Activated gamma-delta T cell treated with anti-CD3 and anti-CD28 coated beads, Interleukin-2, amount 50 U/mL, for 16 hours (primary cell): Measurements from ENCODE around the gene MAML2.
"Not testable (repeated sequence)": the region's sequence is repeated elsewhere in the genome, so short reads cannot be mapped to it uniquely, and the experiment has no call there.

Experiments
- DNase-seq: peaks from one replicate; pipeline ENCODE4 v3.0.0-alpha.2; 2020; ENCODE audit warnings: low read depth

The MAML2 gene

GRCh38 chr11:96185220-96185768, 157.7 kb downstream of the MAML2 start:
- DNase-seq = no peak

DNA sequence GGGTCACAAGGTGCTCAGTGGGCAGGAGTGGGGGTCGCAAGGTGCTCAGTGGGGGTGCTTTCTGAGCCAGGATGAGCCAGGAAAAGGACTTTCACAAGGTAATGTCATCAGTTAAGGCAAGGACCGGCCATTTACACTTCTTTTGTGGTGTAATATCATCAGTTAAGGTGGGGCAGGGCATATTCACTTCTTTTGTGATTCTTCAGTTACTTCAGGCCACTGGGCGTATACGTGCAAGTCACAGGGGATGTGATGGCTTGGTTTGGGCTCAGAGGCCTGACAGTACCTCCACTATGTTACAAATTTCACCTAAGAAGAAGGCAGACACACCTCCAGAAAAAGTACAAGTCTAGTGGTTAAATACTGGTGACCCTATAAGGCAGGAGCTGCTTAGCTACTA, 162.1 kb downstream of the MAML2 start:
- not testable (repeated sequence) for DNase-seq

- no peak for DNase-seq
Observed at GRCh38 chr11:96180341-96180740, 162.7 kb downstream of the MAML2 start.

DNA sequence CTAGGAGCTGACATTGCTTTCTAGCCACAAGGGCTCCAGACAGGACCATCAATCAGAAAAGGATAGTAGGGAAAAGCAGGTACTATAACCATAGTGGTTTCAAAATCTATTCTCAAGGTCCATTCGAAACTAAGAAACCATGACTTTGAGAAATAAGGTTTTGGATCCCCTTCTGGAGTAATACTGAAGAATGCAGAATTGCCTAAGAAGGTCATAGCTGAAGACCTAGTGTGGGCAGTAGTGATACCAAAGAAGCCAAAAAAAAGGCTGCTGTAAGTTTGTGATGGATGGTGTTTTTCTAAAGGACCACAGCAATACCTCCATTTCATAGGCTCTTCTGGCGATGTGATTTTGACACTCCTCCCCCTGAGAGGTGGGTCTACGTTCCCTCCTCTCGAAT, 163.1 kb downstream of the MAML2 start:
- DNase-seq = no peak

GRCh38 chr11:96178887-96179279, 164.1 kb downstream of the MAML2 start:
- DNase-seq = no peak

DNA sequence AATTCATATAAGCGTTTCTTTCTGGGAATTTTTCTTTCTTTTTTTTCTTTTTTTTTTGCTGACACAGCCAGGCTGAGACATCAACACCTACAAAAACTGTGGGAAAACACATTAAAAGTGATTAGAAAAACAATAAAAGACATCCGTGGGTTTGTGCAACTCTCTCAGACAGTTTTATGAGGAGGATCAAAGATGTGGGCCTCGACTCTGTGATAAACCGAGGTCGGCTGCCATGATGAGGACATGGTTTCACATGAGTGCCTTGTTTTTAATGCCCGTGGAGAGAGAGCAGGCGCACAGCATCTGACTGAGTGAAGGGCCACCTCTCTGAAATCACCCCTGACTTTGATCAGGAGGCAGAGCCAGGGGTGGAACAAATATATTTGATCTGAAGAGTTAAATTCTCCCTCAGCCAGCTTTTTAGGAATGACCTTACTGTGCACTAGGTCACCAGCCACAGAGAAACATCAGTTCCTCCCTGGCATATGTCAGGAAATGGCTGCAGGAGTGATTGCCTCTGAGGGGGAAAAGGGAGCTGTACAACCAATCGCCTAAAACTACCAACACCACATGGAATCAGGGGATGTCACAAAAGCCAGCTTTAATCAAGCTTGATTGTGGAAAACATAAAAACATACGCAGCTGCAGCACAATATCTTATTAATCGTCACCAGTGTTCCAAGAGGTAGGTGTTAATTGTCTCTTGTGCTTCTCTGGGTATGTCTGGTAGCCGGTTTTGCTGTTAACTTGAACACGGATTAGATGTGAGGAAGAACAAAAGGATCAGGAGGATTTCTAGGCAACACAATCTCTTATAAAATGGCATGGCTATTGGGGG, 164.7 kb downstream of the MAML2 start:
- no peak for DNase-seq

- DNase-seq = no peak
Observed at GRCh38 chr11:96177146-96177545, 165.8 kb downstream of the MAML2 start.

- DNase-seq = no peak
Observed at GRCh38 chr11:96173906-96174305, 169.1 kb downstream of the MAML2 start.

- DNase-seq = no peak
Observed at GRCh38 chr11:96173422-96173821, 169.6 kb downstream of the MAML2 start.

DNA sequence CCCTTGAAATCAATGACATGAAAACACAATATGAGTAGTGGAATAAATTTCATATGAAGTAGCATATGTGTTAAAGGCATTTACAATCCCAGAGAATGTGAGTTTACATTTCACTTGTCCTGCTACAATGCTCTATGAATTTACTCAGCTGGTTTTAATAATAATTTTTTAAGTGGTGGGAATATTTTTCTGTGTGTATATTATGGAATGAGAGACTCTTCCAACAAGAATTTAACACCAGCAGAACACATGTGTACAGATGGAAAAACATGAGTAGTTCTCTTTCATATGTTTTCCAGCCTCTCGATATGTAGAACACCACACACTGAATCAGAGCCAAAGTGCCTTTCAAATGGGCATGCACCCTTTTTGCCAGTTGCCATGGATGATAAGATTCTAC, 170.4 kb downstream of the MAML2 start:
- DNase-seq = no peak

- DNase-seq = no peak
Observed at GRCh38 chr11:96169250-96169649, 173.7 kb downstream of the MAML2 start.

GRCh38 chr11:96168623-96169022, 174.4 kb downstream of the MAML2 start:
- no peak for DNase-seq

DNA sequence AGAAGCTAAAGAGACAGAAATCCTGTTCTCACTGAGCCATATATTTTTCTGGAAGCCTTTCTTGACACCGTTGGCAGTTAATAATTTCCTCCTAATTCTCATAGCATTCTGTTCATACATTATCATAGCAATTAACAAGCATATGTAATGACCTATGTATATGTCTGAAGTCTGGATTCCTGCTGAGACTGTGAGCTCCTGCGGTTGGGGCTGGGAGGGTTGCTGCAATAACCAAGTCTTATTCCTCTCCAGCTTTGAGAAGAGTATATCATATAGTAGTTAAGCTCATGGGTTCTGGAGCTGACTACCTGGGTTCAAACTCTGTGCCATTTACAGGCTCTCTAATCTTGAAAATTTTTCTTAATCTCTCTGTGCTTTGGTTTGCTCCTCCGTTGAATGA, 175.2 kb downstream of the MAML2 start:
- DNase-seq = no peak

- DNase-seq = no peak
Observed at GRCh38 chr11:96167203-96167758, 175.7 kb downstream of the MAML2 start.

- DNase-seq = no peak
Observed at GRCh38 chr11:96162816-96163499, 180.0 kb downstream of the MAML2 start.

DNA sequence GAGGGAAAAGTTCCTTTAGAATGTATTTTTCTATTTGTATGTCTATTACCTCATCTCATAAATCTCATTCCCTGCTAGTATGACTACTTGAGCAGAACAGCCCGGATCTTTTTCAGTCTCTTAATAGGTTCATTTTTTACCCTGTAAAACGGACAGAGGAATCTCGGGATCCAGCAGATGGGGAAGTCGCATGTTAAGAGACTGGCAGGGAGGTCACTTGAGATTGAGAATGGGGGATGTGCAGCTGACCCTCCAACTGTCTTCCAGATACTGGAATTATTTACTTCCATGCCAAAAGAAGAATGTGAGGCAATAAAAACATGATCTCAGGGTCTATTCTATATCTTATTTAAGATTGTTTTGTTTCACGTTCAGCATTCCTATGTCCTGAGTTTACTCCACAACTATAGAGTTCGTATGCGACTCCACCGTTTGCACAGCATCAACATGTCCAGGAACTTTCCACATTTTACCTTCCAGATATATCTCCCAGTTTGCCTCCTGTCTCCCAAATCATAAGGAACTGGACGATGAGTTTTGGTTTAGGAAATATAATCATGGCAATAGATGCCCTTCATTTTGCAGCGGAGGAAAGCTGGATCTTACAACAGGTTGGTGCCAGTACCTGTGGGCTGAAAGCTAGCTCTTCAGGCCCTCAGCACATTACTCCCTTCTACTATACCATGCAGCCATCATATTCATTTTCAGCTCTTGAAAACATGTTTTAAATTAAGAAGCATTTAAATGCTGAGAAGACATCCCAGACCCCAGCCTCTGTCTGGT, 181.5 kb downstream of the MAML2 start:
- DNase-seq = no peak

DNA sequence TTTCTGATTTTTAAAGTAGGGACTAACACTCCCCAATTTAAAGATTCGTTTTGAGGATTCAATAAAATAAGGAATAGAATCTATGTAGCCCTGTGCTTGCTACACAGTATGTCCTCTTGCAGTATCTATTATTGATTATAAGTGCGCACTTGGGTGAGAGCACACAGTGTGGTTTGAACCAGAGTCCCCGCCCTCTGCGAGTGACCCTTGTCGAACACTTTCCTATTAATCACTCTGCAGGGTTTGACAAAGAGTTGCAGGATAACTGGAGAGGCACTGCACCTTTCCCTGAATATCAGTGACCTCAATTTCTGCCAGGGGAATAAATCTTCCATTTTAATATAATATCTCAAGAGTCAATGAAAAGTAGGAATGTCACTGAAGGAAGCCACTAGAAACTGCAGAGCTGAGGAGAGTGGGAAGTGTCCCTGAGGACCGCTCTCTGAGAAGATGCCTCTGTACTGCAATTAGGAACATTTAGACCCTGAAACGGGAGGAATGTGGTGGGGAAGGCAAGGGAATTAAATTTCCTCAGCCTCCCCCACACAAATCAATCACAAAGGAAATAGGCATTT, 182.2 kb downstream of the MAML2 start:
- DNase-seq = no peak

- no peak for DNase-seq
Observed at GRCh38 chr11:96159968-96160367, 183.0 kb downstream of the MAML2 start.

GRCh38 chr11:96158126-96158525, 184.9 kb downstream of the MAML2 start:
- no peak for DNase-seq

DNA sequence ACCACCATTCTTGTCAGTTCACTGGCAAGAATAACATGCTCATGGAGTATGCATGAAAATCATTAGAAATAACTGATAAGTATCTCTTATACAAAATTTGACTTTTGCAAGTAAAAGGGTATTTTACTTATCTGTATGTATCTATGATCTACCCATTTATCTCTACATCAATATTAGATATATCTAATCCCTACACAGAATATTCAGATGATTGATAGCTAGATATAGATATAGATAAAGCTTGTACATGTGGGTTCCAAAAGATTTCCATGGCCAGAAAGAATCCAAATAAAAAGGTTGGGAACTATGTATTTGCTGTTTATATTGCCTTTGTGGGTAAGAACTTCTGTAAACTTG, 185.5 kb downstream of the MAML2 start:
- DNase-seq = no peak

DNA sequence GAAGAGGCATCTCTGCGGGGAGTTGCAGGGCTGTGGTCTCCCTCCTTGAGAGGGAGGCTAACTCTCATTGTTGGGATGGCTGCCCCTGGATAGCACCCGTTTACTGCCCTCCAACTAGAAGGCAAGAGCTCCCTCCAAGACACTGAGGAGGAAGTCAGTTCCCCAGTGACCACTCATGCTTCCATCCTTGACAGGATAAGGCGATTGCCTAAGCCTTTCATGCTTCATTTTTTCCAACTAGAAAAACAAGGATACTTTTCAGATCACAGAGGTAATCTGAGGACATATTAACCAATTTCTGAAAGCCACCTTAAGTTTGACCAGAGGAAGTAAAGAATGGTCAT, 186.6 kb downstream of the MAML2 start:
- no peak for DNase-seq
